HEK293 (cell line): ENCODE measurements around the gene PAM.

Experiments
- CTCF ChIA-PET: fragments of 350-600 bp; formaldehyde crosslinking; extraction: SDS; loops from one replicate; lab custom pipeline; 2021; ENCODE audit warnings: antibody characterized with exemption; lab: Yijun Ruan, JAX
- POLR2A ChIA-PET: fragments of 300-600 bp; formaldehyde crosslinking; extraction: SDS; loops from one replicate; lab custom pipeline; 2020; ENCODE audit warnings: antibody characterized with exemption, inconsistent platforms; lab: Yijun Ruan, JAX
- H3K27ac ChIP-seq: fragments of 200-500 bp; sonication (Bioruptor generic); 2 replicates; pipeline ENCODE4 v1.5.1; 2014; ENCODE audit warnings: low read depth, low read length, control low read depth, inconsistent platforms; ENCODE audit errors: extremely low read depth
- H3K36me3 ChIP-seq, 2 experiments: fragments of 200-500 bp in 1 of 2; sonication (Bioruptor generic) in 1 of 2; 1 replicate in 1 of 2; 2 replicates in 1 of 2; pipeline ENCODE4 v1.5.1; 2014 to 2017; ENCODE audit warnings: inconsistent platforms in 2 of 2, low read length in 2 of 2; ENCODE audit not compliant: control insufficient read depth in 2 of 2, insufficient read depth in 1 of 2
- H3K4me1 ChIP-seq: fragments of 200-500 bp; sonication (Bioruptor generic); 2 replicates; pipeline ENCODE4 v1.5.1; 2014; ENCODE audit warnings: mild to moderate bottlenecking, low read length, inconsistent platforms; ENCODE audit not compliant: control insufficient read depth, insufficient read depth
- H3K4me3 ChIP-seq: 2 replicates; pipeline ENCODE4 v1.5.1; 2011; ENCODE audit warnings: low read depth, mild to moderate bottlenecking, control low read depth, low read length, moderate library complexity
- H3K9me3 ChIP-seq: fragments of 200-500 bp; sonication (Bioruptor generic); 2 replicates; pipeline ENCODE4 v1.5.1; 2014; ENCODE audit warnings: low read depth, low read length, inconsistent platforms; ENCODE audit not compliant: control insufficient read depth, insufficient read depth
- AEBP2 ChIP-seq: fragments of 450-650 bp; formaldehyde crosslinking; IDR thresholded peaks from 2 replicates; pipeline ENCODE4 v1.5.1; 2016; ENCODE audit warnings: missing biosample characterization, missing genetic modification characterization, borderline replicate concordance
- REST ChIP-seq: fragments of 450-650 bp; formaldehyde crosslinking; IDR thresholded peaks from 2 replicates; pipeline ENCODE4 v1.5.1; 2016; ENCODE audit warnings: missing biosample characterization, missing genetic modification characterization
- SP3 ChIP-seq: fragments of 450-650 bp; formaldehyde crosslinking; IDR thresholded peaks from 2 replicates; pipeline ENCODE4 v1.5.1; 2016; ENCODE audit warnings: missing biosample characterization, missing genetic modification characterization
- TSHZ1 ChIP-seq: fragments of 450-650 bp; formaldehyde crosslinking; IDR thresholded peaks from 2 replicates; pipeline ENCODE4 v1.5.1; 2016; ENCODE audit warnings: missing biosample characterization, missing genetic modification characterization, borderline replicate concordance
- ZBTB1 ChIP-seq: fragments of 450-650 bp; formaldehyde crosslinking; IDR thresholded peaks from 2 replicates; pipeline ENCODE4 v1.5.1; 2016; ENCODE audit warnings: missing biosample characterization, missing genetic modification characterization
- ZBTB21 ChIP-seq: fragments of 450-650 bp; formaldehyde crosslinking; IDR thresholded peaks from 2 replicates; pipeline ENCODE4 v1.5.1; 2017; ENCODE audit warnings: missing biosample characterization, missing genetic modification characterization
- ZBTB7A ChIP-seq: fragments of 450-650 bp; formaldehyde crosslinking; IDR thresholded peaks from 2 replicates; pipeline ENCODE4 v1.5.1; 2016; ENCODE audit warnings: low read depth, missing biosample characterization, missing genetic modification characterization
- ZFP69B ChIP-seq: fragments of 450-650 bp; formaldehyde crosslinking; IDR thresholded peaks from 2 replicates; pipeline ENCODE4 v1.5.1; 2016; ENCODE audit warnings: missing biosample characterization, missing genetic modification characterization
- ZNF155 ChIP-seq: fragments of 450-650 bp; formaldehyde crosslinking; IDR thresholded peaks from 2 replicates; pipeline ENCODE4 v1.5.1; 2016; ENCODE audit warnings: missing biosample characterization, missing genetic modification characterization
- ZNF169 ChIP-seq: fragments of 450-650 bp; formaldehyde crosslinking; IDR thresholded peaks from 2 replicates; pipeline ENCODE4 v1.5.1; 2016; ENCODE audit warnings: missing biosample characterization, missing genetic modification characterization
- ZNF223 ChIP-seq: fragments of 450-650 bp; formaldehyde crosslinking; IDR thresholded peaks from 2 replicates; pipeline ENCODE4 v1.5.1; 2016; ENCODE audit warnings: missing biosample characterization, missing genetic modification characterization
- ZNF292 ChIP-seq: fragments of 450-650 bp; formaldehyde crosslinking; IDR thresholded peaks from 2 replicates; pipeline ENCODE4 v1.5.1; 2016; ENCODE audit warnings: low read depth, missing biosample characterization, missing genetic modification characterization, borderline replicate concordance
- ZNF514 ChIP-seq: fragments of 450-650 bp; formaldehyde crosslinking; IDR thresholded peaks from 2 replicates; pipeline ENCODE4 v1.5.1; 2016; ENCODE audit warnings: missing biosample characterization, missing genetic modification characterization
- ZNF529 ChIP-seq: fragments of 450-650 bp; formaldehyde crosslinking; IDR thresholded peaks from 2 replicates; pipeline ENCODE4 v1.5.1; 2017; ENCODE audit warnings: missing genetic modification characterization, missing biosample characterization; ENCODE audit not compliant: insufficient replicate concordance
- ZNF658 ChIP-seq: fragments of 450-650 bp; formaldehyde crosslinking; IDR thresholded peaks from 2 replicates; pipeline ENCODE4; 2016; ENCODE audit warnings: missing biosample characterization, missing genetic modification characterization
- ZNF670 ChIP-seq: fragments of 450-650 bp; formaldehyde crosslinking; IDR thresholded peaks from 2 replicates; pipeline ENCODE4 v1.5.1; 2016; ENCODE audit warnings: missing biosample characterization, missing genetic modification characterization, low read depth
- TF ChIP-seq, protein P1 (sequence below): fragments of 450-650 bp; formaldehyde crosslinking; IDR thresholded peaks from 2 replicates; pipeline ENCODE4 v1.5.0; 2017; ENCODE audit warnings: missing biosample characterization, missing genetic modification characterization, borderline replicate concordance
- TF ChIP-seq, protein P2 (sequence below): fragments of 450-650 bp; formaldehyde crosslinking; IDR thresholded peaks from 2 replicates; pipeline ENCODE4 v1.5.1; 2016; ENCODE audit warnings: missing biosample characterization, missing genetic modification characterization

Gene PAM

GRCh38 chr5:102711525-102712385 lies 43.4 kb upstream of the PAM start:
- POLR2A ChIA-PET = no interaction called here
- Histone ChIP-seq H3K4me3 (no peak overlapping the region), H3K4me1 (no peaks in the 10 kb centered on the region), H3K27ac (no peak overlapping the region), H3K36me3 (no peaks in the 10 kb centered on the region), H3K9me3 (no peaks in the 10 kb centered on the region)
- no peak for TF ChIP-seq ZBTB7A
- TF ChIP-seq, protein P1, sequence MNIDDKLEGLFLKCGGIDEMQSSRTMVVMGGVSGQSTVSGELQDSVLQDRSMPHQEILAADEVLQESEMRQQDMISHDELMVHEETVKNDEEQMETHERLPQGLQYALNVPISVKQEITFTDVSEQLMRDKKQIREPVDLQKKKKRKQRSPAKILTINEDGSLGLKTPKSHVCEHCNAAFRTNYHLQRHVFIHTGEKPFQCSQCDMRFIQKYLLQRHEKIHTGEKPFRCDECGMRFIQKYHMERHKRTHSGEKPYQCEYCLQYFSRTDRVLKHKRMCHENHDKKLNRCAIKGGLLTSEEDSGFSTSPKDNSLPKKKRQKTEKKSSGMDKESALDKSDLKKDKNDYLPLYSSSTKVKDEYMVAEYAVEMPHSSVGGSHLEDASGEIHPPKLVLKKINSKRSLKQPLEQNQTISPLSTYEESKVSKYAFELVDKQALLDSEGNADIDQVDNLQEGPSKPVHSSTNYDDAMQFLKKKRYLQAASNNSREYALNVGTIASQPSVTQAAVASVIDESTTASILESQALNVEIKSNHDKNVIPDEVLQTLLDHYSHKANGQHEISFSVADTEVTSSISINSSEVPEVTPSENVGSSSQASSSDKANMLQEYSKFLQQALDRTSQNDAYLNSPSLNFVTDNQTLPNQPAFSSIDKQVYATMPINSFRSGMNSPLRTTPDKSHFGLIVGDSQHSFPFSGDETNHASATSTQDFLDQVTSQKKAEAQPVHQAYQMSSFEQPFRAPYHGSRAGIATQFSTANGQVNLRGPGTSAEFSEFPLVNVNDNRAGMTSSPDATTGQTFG (tag by site-specific recombination) = no peak
- TF ChIP-seq ZBTB1 (tag by site-specific recombination) = no peak
- TF ChIP-seq ZNF223 (tag by site-specific recombination) = no peak
- no peak for TF ChIP-seq ZNF155 (tag by site-specific recombination)
- no peak for TF ChIP-seq ZNF169 (tag by site-specific recombination)
- no peak for TF ChIP-seq TSHZ1 (tag by site-specific recombination)
- TF ChIP-seq AEBP2 (tag by site-specific recombination) = no peak
- TF ChIP-seq, protein P2, sequence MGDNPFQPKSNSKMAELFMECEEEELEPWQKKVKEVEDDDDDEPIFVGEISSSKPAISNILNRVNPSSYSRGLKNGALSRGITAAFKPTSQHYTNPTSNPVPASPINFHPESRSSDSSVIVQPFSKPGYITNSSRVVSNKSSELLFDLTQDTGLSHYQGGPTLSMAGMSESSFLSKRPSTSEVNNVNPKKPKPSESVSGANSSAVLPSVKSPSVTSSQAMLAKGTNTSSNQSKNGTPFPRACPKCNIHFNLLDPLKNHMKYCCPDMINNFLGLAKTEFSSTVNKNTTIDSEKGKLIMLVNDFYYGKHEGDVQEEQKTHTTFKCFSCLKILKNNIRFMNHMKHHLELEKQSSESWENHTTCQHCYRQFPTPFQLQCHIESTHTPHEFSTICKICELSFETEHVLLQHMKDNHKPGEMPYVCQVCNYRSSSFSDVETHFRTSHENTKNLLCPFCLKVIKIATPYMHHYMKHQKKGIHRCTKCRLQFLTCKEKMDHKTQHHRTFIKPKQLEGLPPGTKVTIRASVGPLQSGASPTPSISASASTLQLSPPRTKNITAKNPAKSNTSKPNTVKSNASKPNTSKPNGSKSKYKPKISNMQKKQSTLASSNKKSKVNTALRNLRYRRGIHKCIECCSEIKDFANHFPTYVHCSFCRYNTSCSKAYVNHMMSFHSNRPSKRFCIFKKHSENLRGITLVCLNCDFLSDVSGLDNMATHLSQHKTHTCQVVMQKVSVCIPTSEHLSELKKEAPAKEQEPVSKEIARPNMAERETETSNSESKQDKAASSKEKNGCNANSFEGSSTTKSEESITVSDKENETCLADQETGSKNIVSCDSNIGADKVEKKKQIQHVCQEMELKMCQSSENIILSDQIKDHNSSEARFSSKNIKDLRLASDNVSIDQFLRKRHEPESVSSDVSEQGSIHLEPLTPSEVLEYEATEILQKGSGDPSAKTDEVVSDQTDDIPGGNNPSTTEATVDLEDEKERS = no peak
- no peak for TF ChIP-seq ZBTB21 (tag by site-specific recombination)
- TF ChIP-seq ZFP69B (tag by site-specific recombination) = no peak
- TF ChIP-seq ZNF514 = no peak
- TF ChIP-seq ZNF670 = no peak
- no peak for TF ChIP-seq ZNF529 (tag by site-specific recombination)
- TF ChIP-seq ZNF658 (tag by site-specific recombination) = no peak
- TF ChIP-seq ZNF292 (tag by site-specific recombination) = no peak
- no peak for TF ChIP-seq REST
- TF ChIP-seq SP3 (tag by site-specific recombination) = no peak
- CTCF ChIA-PET = interaction anchor here (0.7 kb wide), 1 partner anchor 116 kb away, joined by 3 read pairs; no protein-coding TSS in a partner anchor
